Upper lobe of right lung (tissue), 1 donor: Measurements from ENCODE around the gene ZFHX3. TPM values are rescaled to one million over a fixed set of nuclear protein-coding genes. Genes with fewer than 3 reads are reported as not detected.

Experiments
- ATAC-seq: fragments of 200-7000 bp; cut with Tn5 transposase; one replicate; pipeline ENCODE4 v1.9.1; 2020; ENCODE audit warnings: mild to moderate bottlenecking, moderate library complexity
- DNase-seq: peaks from one replicate; pipeline ENCODE4 v3.0.0-alpha.2; 2020
- H3K27ac ChIP-seq: fragments of 200-600 bp; one replicate; pipeline ENCODE4 v1.8.0; 2022
- H3K27me3 ChIP-seq: fragments of 200-600 bp; one replicate; pipeline ENCODE4 v1.8.0; 2022; ENCODE audit warnings: mild to moderate bottlenecking
- H3K36me3 ChIP-seq: fragments of 200-600 bp; one replicate; pipeline ENCODE4 v1.8.0; 2022
- H3K4me1 ChIP-seq: fragments of 200-600 bp; one replicate; pipeline ENCODE4 v1.8.0; 2022
- H3K4me3 ChIP-seq: fragments of 200-600 bp; one replicate; pipeline ENCODE4 v1.8.0; 2022; ENCODE audit warnings: mild to moderate bottlenecking
- H3K9me3 ChIP-seq: fragments of 200-600 bp; one replicate; pipeline ENCODE4 v1.8.0; 2022
- CTCF ChIP-seq: fragments of 200-600 bp; IDR thresholded peaks from one replicate; pipeline ENCODE4 v1.8.0; 2022; ENCODE audit warnings: antibody characterized with exemption
- intact Hi-C: fragments of 100-400 bp; cut with DNase I; formaldehyde crosslinking; loops from one replicate; pipeline ENCODE4 v1.11.0; 2022
- total RNA-seq: library from RNA; stranded (reverse); fragmentation: NEBNext Ultra II Directional; extraction: Animal tissue kit (Norgen Biotek cat#: 25700); gene quantifications from one replicate; pipeline ENCODE4 v1.2.1, GENCODE V29; 2021
- donor health status: DM: no; HTN: yes; CAD: no; lungs with severe emphysema.

Gene ZFHX3
- total RNA-seq, 1 donor from 2014 or later: 29.0 TPM

GRCh38 chr16:73037845-73038570, 9.9 kb downstream of the ZFHX3 start:
- no peaks in the 10 kb centered on the region for H3K36me3 ChIP-seq
- H3K27ac ChIP-seq: peak overlapping the region; percentile 30
- intact Hi-C loops: no loop called here
- no peak overlapping the region for H3K4me3 ChIP-seq
- no peaks in the 10 kb centered on the region for H3K27me3 ChIP-seq
- DNase-seq: no peak
- TF ChIP-seq CTCF: no peak
- peaks cover 39% of the 10 kb centered on the region for H3K4me1 ChIP-seq
- no peaks in the 10 kb centered on the region for H3K9me3 ChIP-seq
- ATAC-seq: no peak

GRCh38 chr16:73037331-73037745, 10.6 kb downstream of the ZFHX3 start:
- DNase-seq (no peak), ATAC-seq (peak; percentile 66)
- H3K36me3 ChIP-seq: no peaks in the 10 kb centered on the region
- H3K4me1 ChIP-seq: peaks cover 39% of the 10 kb centered on the region
- no peak overlapping the region for H3K4me3 ChIP-seq
- peak overlapping the region; percentile 30 for H3K27ac ChIP-seq
- intact Hi-C loops: no loop called here
- no peaks in the 10 kb centered on the region for H3K27me3 ChIP-seq
- H3K9me3 ChIP-seq: no peaks in the 10 kb centered on the region
- TF ChIP-seq CTCF: no peak

GRCh38 chr16:73036074-73036826, 11.7 kb downstream of the ZFHX3 start:
- Histone ChIP-seq H3K27me3 (no peaks in the 10 kb centered on the region), H3K4me1 (peaks cover 33% of the 10 kb centered on the region), H3K4me3 (no peak overlapping the region), H3K27ac (peak overlapping the region; percentile 11), H3K9me3 (no peaks in the 10 kb centered on the region), H3K36me3 (no peaks in the 10 kb centered on the region)
- ATAC-seq (peak; percentile 55), DNase-seq (peak; percentile 50)
- TF ChIP-seq CTCF: no peak
- intact Hi-C loops: no loop called here

- DNase-seq: no peak
- ATAC-seq: no peak
- no peaks in the 10 kb centered on the region for H3K36me3 ChIP-seq
- TF ChIP-seq CTCF: no peak
- peaks cover 33% of the 10 kb centered on the region for H3K4me1 ChIP-seq
- H3K4me3 ChIP-seq: no peak overlapping the region
- intact Hi-C loops: no loop called here
- H3K27me3 ChIP-seq: no peaks in the 10 kb centered on the region
- no peak overlapping the region for H3K27ac ChIP-seq
- no peaks in the 10 kb centered on the region for H3K9me3 ChIP-seq
These were observed 13.6 kb downstream of the ZFHX3 start for GRCh38 chr16:73034374-73034773.

GRCh38 chr16:73033271-73033998, 14.5 kb downstream of the ZFHX3 start:
- Histone ChIP-seq H3K4me3 (no peak overlapping the region), H3K27ac (no peak overlapping the region), H3K4me1 (peaks cover 33% of the 10 kb centered on the region), H3K36me3 (no peaks in the 10 kb centered on the region), H3K27me3 (no peaks in the 10 kb centered on the region), H3K9me3 (no peaks in the 10 kb centered on the region)
- ATAC-seq (no peak), DNase-seq (no peak)
- intact Hi-C loops: no loop called here
- no peak for TF ChIP-seq CTCF
